ENCODE measurements around the gene PGP.

The PGP gene

DNA sequence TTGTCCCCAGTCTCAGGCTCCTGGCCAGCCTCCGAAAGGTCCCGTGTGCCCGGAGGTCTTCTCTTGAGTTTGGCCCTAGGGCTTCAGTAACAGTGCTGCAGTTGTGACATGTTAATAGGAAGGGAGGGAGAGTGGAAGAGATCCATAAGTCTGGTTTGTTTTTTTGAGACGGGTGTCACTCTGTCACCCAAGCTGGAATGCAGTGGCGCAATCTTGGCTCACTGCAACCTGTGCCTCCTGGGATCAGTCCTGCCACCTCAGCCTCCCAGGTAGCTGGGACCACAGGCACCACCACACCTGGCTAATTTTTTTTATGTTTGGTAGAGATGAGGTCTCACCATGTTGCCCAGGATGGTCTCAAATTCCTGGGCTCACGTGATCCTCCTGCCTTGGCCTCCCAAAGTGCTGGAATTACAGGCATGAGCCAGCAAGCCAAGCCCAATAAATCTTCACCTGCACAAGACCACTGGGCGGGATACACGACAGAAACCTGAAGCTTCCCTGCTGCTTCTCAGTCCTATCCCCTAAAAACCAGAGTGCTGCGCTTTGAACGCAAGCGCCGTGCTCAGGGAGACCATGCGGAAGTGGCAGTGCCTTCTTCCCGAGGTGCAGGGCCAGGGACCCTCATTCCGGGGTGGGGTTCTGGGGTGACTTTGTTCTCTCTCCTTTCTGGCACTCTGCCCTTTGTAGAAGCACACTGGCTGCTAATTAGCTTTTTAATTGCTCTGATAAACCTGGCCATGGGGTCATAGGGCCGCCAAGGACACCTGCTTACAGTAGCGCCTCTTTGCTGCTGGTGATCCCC lies 48.2 kb downstream of the PGP start:
- Histone ChIP-seq H3K27ac (ENCODE audit: low read depth, low read length) (no peak overlapping the region), H3K9me3 (ENCODE audit: low read length) (no peaks in the 10 kb centered on the region), H3K27me3 (ENCODE audit: control insufficient read depth in 1 of 2, insufficient read depth in 2 of 2, low read length in 2 of 2) (no peaks in the 10 kb centered on the region), H3K4me3 (ENCODE audit: low read depth in 1 of 2, low read length in 2 of 2) (no peak overlapping the region), H3K36me3 (ENCODE audit: insufficient read depth, low read length) (peaks cover 29% of the 10 kb centered on the region), H3K4me1 (ENCODE audit: insufficient read depth, low read length) (peaks cover 1% of the 10 kb centered on the region), H3K9ac (ENCODE audit: low read length) (no peak overlapping the region)

DNA sequence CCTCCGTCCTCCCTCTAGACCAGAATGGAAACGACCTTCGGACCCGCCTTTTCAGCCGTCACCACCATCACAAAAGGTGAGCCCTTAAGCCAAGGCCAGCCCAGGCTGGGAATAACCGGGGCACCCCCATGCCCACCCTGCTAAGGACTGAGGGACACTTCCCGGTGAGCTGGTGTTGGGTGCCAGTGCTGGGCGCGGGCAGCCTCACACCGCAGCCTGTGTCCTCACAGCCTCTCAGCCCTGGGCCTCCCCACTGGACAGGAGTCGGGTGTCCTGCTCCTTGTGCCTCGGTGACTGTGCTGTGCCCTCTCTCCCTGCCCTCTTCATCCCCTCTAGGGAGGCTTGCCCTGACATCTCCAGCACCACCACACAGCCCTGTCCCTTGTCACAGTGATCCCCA lies 48.8 kb downstream of the PGP start:
- H3K9ac ChIP-seq (ENCODE audit: low read length) = no peak overlapping the region
- H3K4me1 ChIP-seq (ENCODE audit: insufficient read depth, low read length) = peaks cover 5% of the 10 kb centered on the region
- no peaks in the 10 kb centered on the region for H3K9me3 ChIP-seq (ENCODE audit: low read length)
- no peaks in the 10 kb centered on the region for H3K27me3 ChIP-seq (ENCODE audit: control insufficient read depth in 1 of 2, insufficient read depth in 2 of 2, low read length in 2 of 2)
- no peak overlapping the region for H3K27ac ChIP-seq (ENCODE audit: low read depth, low read length)
- H3K4me3 ChIP-seq (ENCODE audit: low read depth in 1 of 2, low read length in 2 of 2) = no peak overlapping the region
- H3K36me3 ChIP-seq (ENCODE audit: insufficient read depth, low read length) = peaks cover 29% of the 10 kb centered on the region

DNA sequence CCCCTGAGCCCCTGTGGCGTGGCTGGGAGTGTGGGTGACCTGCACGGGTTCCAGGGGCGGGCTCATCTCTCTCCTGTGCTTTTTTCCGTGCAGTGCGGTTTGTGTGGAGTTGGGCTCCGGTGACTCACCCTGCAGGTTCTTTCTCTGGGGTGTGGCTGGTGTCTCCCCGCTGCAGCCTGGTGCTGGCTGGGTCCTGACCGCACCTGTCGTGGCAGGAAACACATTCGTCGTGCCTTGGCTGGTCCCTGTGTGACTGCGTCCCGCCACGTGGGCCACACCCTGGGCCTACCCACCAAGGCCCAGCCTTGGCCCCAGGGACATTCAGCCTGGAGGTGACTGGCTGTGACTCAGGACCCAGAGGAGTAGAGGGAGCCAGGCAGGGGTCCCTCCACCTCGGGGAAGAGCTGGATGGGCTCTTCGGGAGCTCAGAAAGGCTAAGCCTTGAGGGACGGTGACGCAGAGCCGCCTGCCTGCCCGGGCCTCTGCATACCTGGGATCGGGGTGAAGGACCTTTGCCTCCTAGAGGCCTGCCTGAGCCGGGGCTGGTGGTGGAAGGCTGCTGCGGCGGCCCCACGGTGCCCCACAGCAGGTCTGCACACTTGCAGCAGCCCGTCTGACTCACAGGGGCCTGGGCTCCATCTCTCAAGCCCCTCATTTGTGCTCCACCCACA lies 51.3 kb downstream of the PGP start:
- Histone ChIP-seq H3K9me3 (ENCODE audit: low read length) (no peaks in the 10 kb centered on the region), H3K4me1 (ENCODE audit: insufficient read depth, low read length) (peaks cover 24% of the 10 kb centered on the region), H3K36me3 (ENCODE audit: insufficient read depth, low read length) (peaks cover 27% of the 10 kb centered on the region), H3K9ac (ENCODE audit: low read length) (no peak overlapping the region), H3K27me3 (ENCODE audit: control insufficient read depth in 1 of 2, insufficient read depth in 2 of 2, low read length in 2 of 2) (no peaks in the 10 kb centered on the region), H3K27ac (ENCODE audit: low read depth, low read length) (no peak overlapping the region), H3K4me3 (ENCODE audit: low read depth in 1 of 2, low read length in 2 of 2) (no peak overlapping the region)

DNA sequence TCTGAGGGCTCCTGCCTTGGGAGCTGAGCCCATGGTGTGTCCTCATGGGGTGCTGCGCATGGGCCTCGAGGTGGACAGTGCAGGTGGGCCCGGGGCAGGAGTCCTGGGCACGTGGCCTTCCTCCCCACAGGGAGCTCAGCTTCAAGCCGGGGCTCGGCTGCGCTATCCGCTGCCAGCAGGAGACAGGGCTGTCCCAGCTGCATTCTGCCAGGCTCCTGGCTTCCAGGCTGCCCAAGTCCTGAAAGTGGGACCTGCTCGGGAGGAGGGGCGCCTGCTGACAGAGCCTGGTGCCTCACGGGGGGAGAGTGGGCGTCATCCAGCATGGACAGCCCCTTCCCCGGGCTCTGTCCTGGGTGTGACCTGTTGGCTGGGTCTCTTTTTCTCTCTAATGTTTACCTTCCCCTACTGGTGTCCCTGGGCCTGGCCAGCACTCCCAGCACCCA lies 51.9 kb downstream of the PGP start:
- Histone ChIP-seq H3K4me1 (ENCODE audit: insufficient read depth, low read length) (peaks cover 30% of the 10 kb centered on the region), H3K9ac (ENCODE audit: low read length) (no peak overlapping the region), H3K36me3 (ENCODE audit: insufficient read depth, low read length) (peaks cover 21% of the 10 kb centered on the region), H3K27me3 (ENCODE audit: control insufficient read depth in 1 of 2, insufficient read depth in 2 of 2, low read length in 2 of 2) (no peaks in the 10 kb centered on the region), H3K9me3 (ENCODE audit: low read length) (no peaks in the 10 kb centered on the region), H3K27ac (ENCODE audit: low read depth, low read length) (no peak overlapping the region), H3K4me3 (ENCODE audit: low read depth in 1 of 2, low read length in 2 of 2) (no peak overlapping the region)

DNA sequence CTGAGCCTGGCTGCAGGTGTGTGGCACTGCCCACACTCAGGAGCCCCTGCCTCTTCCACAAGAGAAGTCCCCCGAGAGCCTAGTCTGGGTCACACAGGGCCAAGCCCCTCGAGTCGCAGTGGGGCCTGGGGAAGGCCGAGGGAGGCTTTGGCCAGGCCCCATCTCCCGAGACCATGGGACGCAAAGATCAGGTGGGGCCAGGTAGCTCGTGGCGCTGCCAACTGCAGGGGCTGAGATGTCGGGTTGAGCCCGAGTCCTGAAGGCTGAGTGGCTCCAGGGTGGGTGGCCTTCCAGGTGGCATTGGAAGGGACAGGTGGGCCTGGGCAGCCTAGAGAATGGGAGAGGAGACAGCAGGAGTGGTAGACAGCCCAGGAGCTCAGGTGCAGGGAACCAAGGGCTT lies 52.7 kb downstream of the PGP start:
- no peak overlapping the region for H3K4me3 ChIP-seq (ENCODE audit: low read depth in 1 of 2, low read length in 2 of 2)

More for the DNA sequence above, 52.7 kb downstream of the PGP start:
- H3K9me3 ChIP-seq (ENCODE audit: low read length) = no peaks in the 10 kb centered on the region
- H3K27ac ChIP-seq (ENCODE audit: low read depth, low read length) = no peak overlapping the region
- peaks cover 38% of the 10 kb centered on the region for H3K4me1 ChIP-seq (ENCODE audit: insufficient read depth, low read length)
- peaks cover 14% of the 10 kb centered on the region for H3K36me3 ChIP-seq (ENCODE audit: insufficient read depth, low read length)
- no peak overlapping the region for H3K9ac ChIP-seq (ENCODE audit: low read length)
- no peaks in the 10 kb centered on the region for H3K27me3 ChIP-seq (ENCODE audit: control insufficient read depth in 1 of 2, insufficient read depth in 2 of 2, low read length in 2 of 2)
